HG02678 (cell line): ENCODE data around the gene COG5.

ENCODE experiments used
- ATAC-seq: cut with Tn5 transposase; IDR thresholded peaks from one replicate; pipeline ENCODE4 v1.9.1; 2021; ENCODE audit warnings: mild to moderate bottlenecking, moderate library complexity; ENCODE audit not compliant: unreplicated experiment

COG5 gene

DNA sequence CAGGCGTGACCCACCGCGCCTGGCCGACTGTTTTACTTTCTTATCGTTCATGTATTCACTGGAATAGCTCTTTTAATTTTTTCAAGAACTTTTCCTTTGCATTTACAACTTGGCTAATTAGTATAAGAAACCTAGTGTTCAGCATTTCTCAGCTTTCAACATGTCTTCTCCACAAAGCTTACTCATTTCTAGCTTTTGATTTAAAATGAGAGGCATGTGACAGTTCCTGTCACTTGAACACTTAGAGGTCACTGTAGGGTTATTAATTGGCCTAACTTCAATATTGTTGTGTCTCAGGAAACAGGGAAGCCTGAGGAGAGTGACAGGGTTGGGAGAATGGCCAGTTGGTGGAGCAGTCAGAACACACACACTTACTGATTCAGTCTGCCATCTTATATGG is 218.9 kb downstream of the COG5 start:
- ATAC-seq: no peak

DNA sequence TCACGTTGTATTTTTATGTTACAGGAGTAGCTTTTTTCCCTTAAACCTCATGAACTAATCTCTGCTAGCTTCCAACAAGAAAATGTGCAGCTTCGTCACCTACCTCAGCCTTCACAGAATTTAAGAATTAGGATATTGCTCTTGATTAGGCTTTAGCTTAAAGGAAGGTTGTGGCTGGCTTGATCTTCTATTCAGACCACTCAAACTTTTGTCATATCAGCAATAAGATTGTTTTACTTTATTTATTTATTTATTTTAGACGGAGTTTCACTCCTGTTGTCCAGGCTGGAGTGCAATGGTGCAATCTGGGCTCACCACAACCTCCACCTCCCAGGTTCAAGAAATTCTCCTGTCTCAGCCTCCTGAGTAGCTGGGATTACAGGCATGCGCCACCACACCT is 219.4 kb downstream of the COG5 start:
- no peak for ATAC-seq

DNA sequence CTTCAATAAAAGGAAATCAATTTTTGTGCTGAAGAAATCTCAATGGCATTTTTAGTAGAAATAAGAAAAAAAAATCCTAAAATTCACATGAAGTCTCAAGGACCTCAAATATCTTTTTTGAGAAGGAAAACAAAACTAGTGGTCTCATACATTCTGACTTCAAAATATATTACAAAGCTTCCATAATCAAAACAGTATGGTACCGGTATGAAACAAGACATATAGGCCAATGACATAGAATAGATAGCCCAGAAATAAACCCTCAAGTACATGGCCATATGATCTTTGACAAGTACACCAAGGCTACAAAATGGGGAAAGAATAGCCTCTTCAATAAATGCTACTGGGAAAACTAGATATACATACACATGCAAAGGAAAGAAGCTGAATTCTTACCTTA is 225.6 kb downstream of the COG5 start:
- no peak for ATAC-seq

DNA sequence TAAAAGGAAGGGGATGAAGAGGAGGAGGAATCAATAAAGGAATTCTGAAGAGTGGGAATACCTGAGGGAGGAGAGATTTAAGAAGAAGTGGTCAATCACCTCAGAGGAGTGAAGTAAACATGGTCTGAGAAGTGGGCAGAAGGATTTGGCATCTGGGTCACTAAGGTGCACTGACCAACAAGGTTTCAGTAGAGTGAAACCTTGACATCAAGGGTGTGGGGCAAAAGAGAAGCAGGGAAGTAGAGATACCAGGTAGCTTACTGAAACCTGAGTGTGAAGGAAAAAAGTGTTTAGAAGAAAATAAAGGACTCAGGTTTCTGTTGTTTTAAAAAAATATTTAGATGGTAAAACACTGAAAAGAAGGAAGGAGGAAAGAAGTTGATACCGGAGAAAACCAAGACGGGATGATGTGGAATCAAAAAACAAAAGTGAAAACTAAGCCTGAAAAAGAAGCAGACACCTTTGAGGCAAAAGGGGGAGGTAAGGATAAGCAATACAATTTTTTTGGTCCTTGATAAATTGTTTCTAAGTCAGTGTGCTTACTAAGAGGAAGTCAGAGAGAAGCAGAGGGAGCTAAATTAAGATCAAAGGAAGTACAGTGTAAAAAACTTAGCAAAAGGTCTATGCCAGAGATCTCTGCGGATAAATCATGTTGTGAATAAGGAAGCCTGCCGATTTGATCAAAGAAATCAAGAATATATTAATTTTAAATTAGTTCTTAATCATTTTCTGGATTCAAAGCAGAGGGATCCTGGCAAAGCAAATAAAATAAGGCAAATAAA is 231.0 kb downstream of the COG5 start:
- peak; percentile 77 for ATAC-seq

- ATAC-seq: no peak
Measured at GRCh38 chr7:107330478-107330877, 233.2 kb downstream of the COG5 start.

GRCh38 chr7:107327986-107328569 is 235.6 kb downstream of the COG5 start:
- ATAC-seq: no peak

DNA sequence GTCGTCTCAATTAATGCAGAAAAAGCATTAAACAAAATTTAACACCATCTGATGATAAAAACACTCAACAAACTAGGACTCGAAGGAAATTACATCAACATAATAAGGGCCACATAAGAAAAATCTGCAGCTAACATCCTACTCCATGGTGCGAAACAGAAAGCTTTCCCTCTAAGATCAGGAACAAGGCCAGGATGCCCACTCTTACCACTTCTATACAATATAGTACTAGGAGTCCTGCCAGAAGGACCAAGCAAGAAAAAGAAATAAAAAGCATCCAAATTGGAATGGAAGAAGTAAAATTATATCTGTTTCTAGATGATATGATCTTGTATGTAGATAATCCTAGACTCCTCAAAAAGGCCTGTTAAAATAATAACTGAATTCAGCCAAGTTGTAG is 237.7 kb downstream of the COG5 start:
- ATAC-seq: no peak

- ATAC-seq: no peak
Measured at GRCh38 chr7:107322015-107322414, 241.7 kb downstream of the COG5 start.

DNA sequence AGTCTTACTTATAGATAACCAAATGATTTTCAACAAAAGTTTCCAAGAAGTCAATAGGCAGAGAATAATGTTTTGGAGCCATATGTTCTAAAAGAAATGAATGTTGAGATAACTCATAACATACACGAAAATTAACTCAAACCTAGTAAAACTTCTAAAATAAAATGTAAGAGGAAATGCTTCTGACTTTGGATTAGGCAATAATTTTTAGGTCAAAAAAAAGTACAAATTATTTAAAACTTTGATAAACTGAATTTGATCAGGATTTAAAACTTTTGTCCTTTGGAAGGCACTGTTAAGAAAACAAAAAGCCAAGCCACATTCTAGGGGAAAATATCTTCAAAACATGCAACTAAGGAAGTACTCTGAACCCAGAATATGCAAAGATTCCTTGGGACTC is 242.1 kb downstream of the COG5 start:
- ATAC-seq: no peak

GRCh38 chr7:107319724-107320228 is 243.9 kb downstream of the COG5 start:
- no peak for ATAC-seq

DNA sequence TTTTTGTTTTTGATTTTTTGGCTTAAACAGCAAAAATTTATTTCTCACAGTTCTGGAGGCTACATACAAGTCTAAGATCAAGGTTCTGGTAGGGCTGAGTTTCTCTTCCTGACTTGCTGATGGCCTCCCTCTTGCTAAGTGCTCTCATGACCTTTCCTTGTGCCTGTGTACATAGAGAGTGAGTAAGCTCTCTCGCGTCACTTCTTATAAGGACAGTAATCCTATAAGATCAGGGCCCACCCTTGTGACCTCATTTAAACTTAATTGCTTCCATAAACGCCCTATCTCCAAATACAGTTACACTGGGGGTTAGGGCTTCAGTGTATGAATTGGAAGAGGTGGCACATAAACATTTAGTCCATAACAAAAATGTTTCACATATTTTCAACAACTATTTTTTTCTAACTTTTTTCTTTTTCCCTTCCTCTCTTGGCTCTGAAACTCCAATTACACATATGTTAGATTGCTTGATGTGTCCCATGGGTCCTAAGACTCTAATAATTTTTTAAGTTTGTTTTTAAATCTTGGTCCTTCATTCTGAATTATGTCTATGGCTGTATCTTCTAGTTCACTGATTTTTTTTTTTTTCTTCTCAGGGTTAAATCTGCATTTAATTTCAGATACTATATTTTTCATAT is 245.1 kb downstream of the COG5 start:
- ATAC-seq: no peak

GRCh38 chr7:107315716-107316220 is 248.0 kb downstream of the COG5 start:
- no peak for ATAC-seq

DNA sequence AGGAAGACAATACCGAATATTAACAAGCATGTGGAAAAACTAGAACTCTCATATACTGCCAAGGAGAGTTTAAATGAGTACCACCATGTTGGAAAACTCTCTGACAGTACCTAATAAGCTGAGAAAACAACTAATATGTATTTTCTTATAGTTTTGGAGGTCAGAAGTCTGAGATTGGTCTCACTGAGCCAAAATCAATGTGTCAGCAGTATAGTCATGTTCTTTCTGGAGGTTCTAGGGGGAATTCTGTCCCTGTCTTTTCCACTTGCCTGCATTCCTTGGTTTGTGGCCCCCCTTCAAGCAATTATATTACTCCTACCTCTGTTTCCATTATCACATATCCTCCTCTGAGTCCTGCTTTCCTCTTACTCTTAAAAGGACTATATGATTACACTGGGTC is 250.4 kb downstream of the COG5 start:
- ATAC-seq: no peak

DNA sequence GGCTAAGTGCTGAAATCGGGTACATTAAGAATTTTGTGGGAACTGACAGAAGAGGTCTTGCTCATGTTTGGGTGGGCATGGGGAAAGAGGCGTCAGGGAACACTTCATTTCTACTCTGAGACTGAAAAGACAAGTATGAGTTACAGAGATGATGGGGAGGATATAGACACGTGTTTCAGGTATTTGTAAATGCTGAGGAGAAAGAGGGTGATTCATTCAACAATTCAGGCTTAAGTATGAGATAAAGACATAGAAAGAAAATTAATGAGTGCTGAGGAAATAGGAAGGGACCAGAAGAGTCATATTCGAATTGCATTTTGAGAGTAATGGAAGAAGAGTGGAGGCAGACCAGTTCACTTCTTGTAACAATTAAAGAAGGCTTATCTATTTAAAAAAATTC is 251.3 kb downstream of the COG5 start:
- ATAC-seq: no peak

DNA sequence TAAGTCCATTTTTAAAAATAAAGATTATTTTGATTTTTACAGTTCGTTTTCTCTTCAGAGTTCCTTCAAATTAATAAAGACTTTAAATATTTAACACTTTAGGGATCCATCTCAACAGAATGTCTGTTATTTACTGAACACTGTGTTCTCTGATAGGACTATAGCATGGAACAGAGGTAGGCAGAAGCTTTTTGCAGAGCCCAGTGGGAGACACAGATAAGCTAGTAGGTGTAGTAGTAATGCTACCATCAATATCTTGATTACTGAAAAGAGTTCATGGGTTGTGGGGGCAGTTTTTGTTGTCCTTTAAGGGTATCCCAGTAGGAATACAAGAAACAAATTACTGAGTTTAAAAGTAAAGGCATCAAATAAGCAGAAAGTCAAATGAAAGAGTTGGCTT is 254.4 kb downstream of the COG5 start:
- no peak for ATAC-seq

GRCh38 chr7:107304636-107305035 is 259.1 kb downstream of the COG5 start:
- no peak for ATAC-seq

GRCh38 chr7:107304063-107304462 is 259.7 kb downstream of the COG5 start:
- no peak for ATAC-seq

GRCh38 chr7:107302250-107302847 is 261.4 kb downstream of the COG5 start:
- ATAC-seq: no peak

- no peak for ATAC-seq
Measured at GRCh38 chr7:107294182-107294581, 269.5 kb downstream of the COG5 start.

GRCh38 chr7:107292591-107292990 is 271.1 kb downstream of the COG5 start:
- no peak for ATAC-seq

- ATAC-seq: no peak
Measured at GRCh38 chr7:107291434-107291833, 272.3 kb downstream of the COG5 start.
